HepG2 (cell line): Measurements from ENCODE around the gene MOB4. TPM values are rescaled to one million over a fixed set of nuclear protein-coding genes. Genes with fewer than 3 reads are reported as not detected.

Experiments used
- ATAC-seq: fragments of 200-7000 bp; cut with Tn5 transposase; 3 replicates; pipeline ENCODE4 v1.9.1; 2020; ENCODE audit warnings: mild to moderate bottlenecking, moderate library complexity
- BruUV-seq: library from RNA; stranded (reverse); fragments of 400-500 nt; replicated peaks from 2 replicates; lab custom pipeline; 2021; lab: Mats Ljungman, UMichigan
- CTCF ChIA-PET: fragments of 300-600 bp; formaldehyde crosslinking; extraction: SDS; loops from one replicate; lab custom pipeline; 2021; ENCODE audit warnings: low total read pairs, inconsistent platforms, low intra/inter-chr PET ratio; lab: Yijun Ruan, JAX
- POLR2A ChIA-PET: fragments of 350-600 bp; sonication (Branson Sonifier 250); formaldehyde crosslinking; loops from one replicate; lab custom pipeline; 2020; ENCODE audit warnings: antibody characterized with exemption, inconsistent platforms; lab: Yijun Ruan, JAX
- DNase-seq: peaks from one replicate; pipeline ENCODE4 v3.0.0-alpha.2; 2015; ENCODE audit warnings: low spot score
- FAIRE-seq: peaks from 3 replicates; lab custom pipeline; 2011; peaks lifted over from hg19 to GRCh38; lab: Jason Lieb, UNC
- H2AFZ ChIP-seq: one replicate; pipeline ENCODE4 v1.6.1; 2011; ENCODE audit warnings: low read length, inconsistent platforms
- H3K27ac ChIP-seq: fragments of 300-600 bp; 3 replicates; pipeline ENCODE4 v1.8.0; 2011; ENCODE audit warnings: mixed run types, mild to moderate bottlenecking, mixed read lengths, low read length, inconsistent platforms; ENCODE audit not compliant: insufficient read depth; ENCODE audit errors: extremely low read length
- H3K27me3 ChIP-seq, 2 experiments: fragments of 200-600 bp in 1 of 2; 2 replicates in 1 of 2; 3 replicates in 1 of 2; pipeline versions ENCODE4 v1.6.0 to v1.8.0; 2011; ENCODE audit warnings: low read length in 2 of 2, mild to moderate bottlenecking in 2 of 2, moderate library complexity in 2 of 2, inconsistent platforms in 1 of 2; ENCODE audit not compliant: insufficient read depth in 2 of 2, control insufficient read depth in 1 of 2
- H3K36me3 ChIP-seq, 2 experiments: fragments of 200-600 bp in 1 of 2; replicated peaks in 1 of 2; 2 replicates in 1 of 2; 3 replicates in 1 of 2; pipeline versions ENCODE4 v1.5.1 to v1.8.0; 2011; ENCODE audit warnings: low read length in 2 of 2, inconsistent platforms in 1 of 2; ENCODE audit not compliant: insufficient read depth in 2 of 2, control insufficient read depth in 1 of 2
- H3K4me1 ChIP-seq: 2 replicates; pipeline ENCODE4 v1.5.1; 2012; ENCODE audit warnings: low read length, inconsistent platforms; ENCODE audit not compliant: insufficient read depth
- H3K4me2 ChIP-seq: 2 replicates; pipeline ENCODE4 v1.6.0; 2011; ENCODE audit warnings: low read depth, low read length, inconsistent platforms
- H3K4me3 ChIP-seq, 3 experiments: fragments of 200-600 bp in 1 of 3; sonication (generic), shearing (Covaris generic) in 1 of 3; replicated peaks in 1 of 3; 2 replicates each; pipeline ENCODE4 v1.5.1; 2011 to 2016; ENCODE audit warnings: low read length in 3 of 3, inconsistent platforms in 2 of 3, low read depth in 2 of 3, mild to moderate bottlenecking in 2 of 3, control low read depth in 1 of 3, mixed read lengths in 1 of 3; ENCODE audit not compliant: insufficient read depth in 1 of 3
- H3K79me2 ChIP-seq: one replicate; pipeline ENCODE4 v1.6.1; 2011; ENCODE audit warnings: low read length, inconsistent platforms; ENCODE audit not compliant: insufficient read depth
- H3K9ac ChIP-seq: 2 replicates; pipeline ENCODE4 v1.6.0; 2011; ENCODE audit warnings: mild to moderate bottlenecking, low read depth, low read length, inconsistent platforms; ENCODE audit not compliant: insufficient read depth
- H3K9me3 ChIP-seq: 2 replicates; pipeline ENCODE4 v1.5.1; 2012; ENCODE audit warnings: mild to moderate bottlenecking, low read length
- H4K20me1 ChIP-seq: 2 replicates; pipeline ENCODE4 v1.6.0; 2011; ENCODE audit warnings: inconsistent platforms, mild to moderate bottlenecking, low read length, moderate library complexity; ENCODE audit not compliant: insufficient read depth
- ASH2L ChIP-seq: fragments of 300-600, 200-600 bp; sonication (generic); IDR thresholded peaks from 2 replicates; pipeline ENCODE4 v1.7.0; 2017; ENCODE audit warnings: low read depth, mild to moderate bottlenecking, moderate library complexity, mixed read lengths, low read length; ENCODE audit not compliant: insufficient read length
- ATF4 ChIP-seq, 2 experiments: fragments of 450-650 bp in 1 of 2; sonication (generic) in 1 of 2; formaldehyde crosslinking; IDR thresholded peaks; 2 replicates each; pipeline versions ENCODE4 v1.5.0 to v1.8.0; 2020 to 2022; ENCODE audit warnings: mild to moderate bottlenecking in 1 of 2, missing genetic modification reagents in 1 of 2
- BRF2 ChIP-seq: sonication (generic); formaldehyde crosslinking; IDR thresholded peaks from 2 replicates; pipeline ENCODE4 v1.8.1; 2022; ENCODE audit warnings: mild to moderate bottlenecking, missing genetic modification reagents
- CHD4 ChIP-seq: fragments of 200-600 bp; sonication (generic); IDR thresholded peaks from 2 replicates; pipeline ENCODE4 v1.7.0; 2017; ENCODE audit warnings: mild to moderate bottlenecking, low read length, borderline replicate concordance
- CREB1 ChIP-seq, 2 experiments: fragments of 450-650 bp in 1 of 2; IDR thresholded peaks; 2 replicates each; pipeline ENCODE4 v1.6.1; 2016 to 2017; ENCODE audit warnings: control low read depth in 1 of 2, mild to moderate bottlenecking in 1 of 2, missing compliant biosample characterization in 1 of 2, missing genetic modification characterization in 1 of 2
- KAT8 ChIP-seq: IDR thresholded peaks from 2 replicates; pipeline ENCODE4 v1.6.1; 2016; ENCODE audit warnings: missing genetic modification reagents, missing compliant biosample characterization
- PREB ChIP-seq: sonication (generic); formaldehyde crosslinking; IDR thresholded peaks from 2 replicates; pipeline ENCODE4 v1.4.0; 2020; ENCODE audit warnings: missing genetic modification reagents
- SAP130 ChIP-seq: IDR thresholded peaks from 2 replicates; pipeline ENCODE4 v1.6.1; 2016; ENCODE audit warnings: low read depth
- SMC3 ChIP-seq: IDR thresholded peaks from 2 replicates; pipeline ENCODE4 v1.6.1; 2011; ENCODE audit warnings: low read length, improper control_type of control experiment
- SNRNP70 ChIP-seq: fragments of 200-400 bp; formaldehyde crosslinking; IDR thresholded peaks from 2 replicates; pipeline ENCODE4 v1.6.1; 2017; ENCODE audit warnings: mild to moderate bottlenecking, low read depth, low read length, moderate library complexity
- TBX2 ChIP-seq: sonication (generic); formaldehyde crosslinking; IDR thresholded peaks from 2 replicates; pipeline ENCODE4 v1.5.0; 2020; ENCODE audit warnings: missing genetic modification reagents, mild to moderate bottlenecking, borderline replicate concordance
- ZFP41 ChIP-seq: sonication (generic); formaldehyde crosslinking; IDR thresholded peaks from 2 replicates; pipeline ENCODE4 v1.4.0; 2020; ENCODE audit warnings: mild to moderate bottlenecking, missing genetic modification reagents, borderline replicate concordance
- ZNF383 ChIP-seq: sonication (generic); formaldehyde crosslinking; IDR thresholded peaks from 2 replicates; pipeline ENCODE4 v1.4.0; 2020; ENCODE audit warnings: missing genetic modification reagents, mild to moderate bottlenecking, borderline replicate concordance
- ZNF549 ChIP-seq: sonication (generic); formaldehyde crosslinking; IDR thresholded peaks from 2 replicates; pipeline ENCODE4 v1.5.0; 2020; ENCODE audit warnings: missing genetic modification reagents
- WGBS: methylation state at CpG from one replicate; pipeline ENCODE4 v1.1.6; 2017; ENCODE audit warnings: low lambda C conversion rate; 5-methylcytosine and 5-hydroxymethylcytosine counted together
- in situ Hi-C: cut with HindIII; loops from 2 replicates; pipeline ENCODE4 v1.10.0; 2017; ENCODE audit warnings: low pct_unique_long_range_greater_than_20kb; ENCODE audit not compliant: extremely low pct_ligation_motif_present
- intact Hi-C: fragments of 100-400 bp; cut with micrococcal nuclease; formaldehyde crosslinking; loops from one replicate; pipeline ENCODE4 v1.10.0; 2022; ENCODE audit not compliant: unreplicated experiment
- polyA plus RNA-seq, 8 experiments: library from polyadenylated mRNA; depleted of rRNA in 3 of 8; stranded (reverse) in 7 of 8; unstranded in 1 of 8; fragments of >200 nt; fragmentation: Illumina TruSeq in 4 of 8; extraction: Trizol in 4 of 8; gene quantifications; 2 replicates each; pipeline versions ENCODE4 v1.2.1 to v1.2.3, GENCODE V29; 2011 to 2016; ENCODE audit warnings: low read depth in 4 of 8, missing spikeins in 1 of 8, mixed read lengths in 1 of 8; ENCODE audit not compliant: insufficient read depth in 1 of 8
- total RNA-seq, 5 experiments: library from RNA; depleted of rRNA; stranded (reverse); fragments of >200 nt; fragmentation: Illumina TruSeq; extraction: Trizol; gene quantifications; 2 replicates each; pipeline ENCODE4 v1.2.3, GENCODE V29; 2016; ENCODE audit warnings: low read depth in 1 of 5

Gene MOB4
- total and polyA plus RNA-seq, 2 of the 13 experiments (the other 11 are each of a cell fraction or from before 2014, with no cell fraction given), result 35.7 to 38.6 TPM

GRCh38 chr2:197497326-197497725, 18.5 kb upstream of the MOB4 start:
- Histone ChIP-seq H3K27me3 (no peaks in the 10 kb centered on the region; a peak in 1 of 5 replicates), H3K36me3 (peaks cover 23 to 66% of the 10 kb centered on the region in 2 experiments), H2AFZ (no peak overlapping the region), H3K4me1 (peaks cover 67% of the 10 kb centered on the region), H3K4me2 (peak overlapping the region; percentile 92), H3K4me3 (peak overlapping the region; percentile 68 to 96 (median 95); a peak in 5 of 6 replicates), H3K79me2 (peaks cover 91% of the 10 kb centered on the region), H3K27ac (no peak overlapping the region), H3K9me3 (no peaks in the 10 kb centered on the region), H3K9ac (peak overlapping the region; percentile 99), H4K20me1 (peaks cover 63% of the 10 kb centered on the region)
- intact Hi-C loops (no loop called here), in situ Hi-C loops (no loop called here)
- CTCF ChIA-PET, result no interaction called here
- TF ChIP-seq SMC3, result no peak
- TF ChIP-seq PREB (CRISPR knock-in tag), result no peak
- TF ChIP-seq BRF2 (CRISPR knock-in tag), result no peak
- peak; percentile 2 for TF ChIP-seq ASH2L
- peak; percentile 15; the same call in 1 of the 2 replicates for TF ChIP-seq SAP130
- TF ChIP-seq KAT8, result 0 out of 2 replicates have a peak, but pooled peaks have one; percentile 9
- no peak for TF ChIP-seq TBX2 (CRISPR knock-in tag)
- no peak for TF ChIP-seq ZNF549 (CRISPR knock-in tag)
- TF ChIP-seq CREB1 (IDR thresholded peaks at IDR 0.05), result no peak
- peak; percentile 47 for TF ChIP-seq CREB1 (CRISPR knock-in tag; IDR thresholded peaks at IDR 0.05)
- peak in 1 of 2 experiments; percentile 59; a peak in 2 of 4 replicates for TF ChIP-seq ATF4 (CRISPR knock-in tag; IDR thresholded peaks at IDR 0.05)
- no peak for TF ChIP-seq ZFP41 (CRISPR knock-in tag)
- no peak for TF ChIP-seq ZNF383
- no peak for TF ChIP-seq SNRNP70
- no peak for TF ChIP-seq CHD4
- FAIRE-seq (no peak), ATAC-seq (no peak), DNase-seq (no peak)
- POLR2A ChIA-PET, result interaction anchor here (1.7 to 5.6 kb wide), 7 partner anchors 13 to 62 kb away, joined by 4 to 264 read pairs (median 71); partner anchors contain the start of genes COQ10B and SF3B1
- no TSS peak for BruUV-seq
- 1% methylated on average over 2 of the region's 2 CpGs for WGBS
